ENCODE results near the gene RIC8B.

Gene RIC8B

GRCh38 chr12:106889950-106890626 is 115.6 kb downstream of the RIC8B start:
- no peak for TF ChIP-seq CTCF (IDR thresholded peaks at IDR 0.05; ENCODE audit: insufficient read depth, missing control alignments)
- DNase-seq (ENCODE audit: insufficient read length, low spot score) = no peak
- no peak for FAIRE-seq

GRCh38 chr12:106892075-106892474 is 117.6 kb downstream of the RIC8B start:
- FAIRE-seq = no peak
- no peak for DNase-seq (ENCODE audit: insufficient read length, low spot score)
- TF ChIP-seq CTCF (IDR thresholded peaks at IDR 0.05; ENCODE audit: insufficient read depth, missing control alignments) = no peak

- DNase-seq (ENCODE audit: insufficient read length, low spot score) (no peak), FAIRE-seq (no peak)
- TF ChIP-seq CTCF (IDR thresholded peaks at IDR 0.05; ENCODE audit: insufficient read depth, missing control alignments) = no peak
Observed at GRCh38 chr12:106893451-106893850, 119.0 kb downstream of the RIC8B start.

- DNase-seq (ENCODE audit: insufficient read length, low spot score) = no peak
- TF ChIP-seq CTCF (IDR thresholded peaks at IDR 0.05; ENCODE audit: insufficient read depth, missing control alignments) = no peak
- FAIRE-seq = no peak
Observed at GRCh38 chr12:106894774-106895173, 120.3 kb downstream of the RIC8B start.

GRCh38 chr12:106896603-106897002 is 122.1 kb downstream of the RIC8B start:
- TF ChIP-seq CTCF (IDR thresholded peaks at IDR 0.05; ENCODE audit: insufficient read depth, missing control alignments) = no peak
- no peak for FAIRE-seq
- no peak for DNase-seq (ENCODE audit: insufficient read length, low spot score)

GRCh38 chr12:106897082-106897481 is 122.6 kb downstream of the RIC8B start:
- DNase-seq (ENCODE audit: insufficient read length, low spot score) (no peak), FAIRE-seq (no peak)
- peak; percentile 26 for TF ChIP-seq CTCF (IDR thresholded peaks at IDR 0.05; ENCODE audit: insufficient read depth, missing control alignments)
